ENCODE results near the gene PTX4.
A peak's percentile ranks its signal among the peaks of the same experiment; 100 is the strongest.

The PTX4 gene

GRCh38 chr16:1488619-1489018 is at the start of gene PTX4:
Gene PTX4 (minus strand): TSS chr16:1488944. CDS start chr16:1488909, 35 bp downstream.
- no peak for DNase-seq

- DNase-seq = no peak
Observed at GRCh38 chr16:1537763-1538289, 49.1 kb upstream of the PTX4 start.

GRCh38 chr16:1537138-1537577 is 48.4 kb upstream of the PTX4 start:
- no peak for DNase-seq

GRCh38 chr16:1536601-1537000 is 47.9 kb upstream of the PTX4 start:
- no peak for DNase-seq

GRCh38 chr16:1535391-1536291 is 46.9 kb upstream of the PTX4 start:
- no peak for DNase-seq

- DNase-seq = peak; percentile 56
Observed at GRCh38 chr16:1534021-1535020, 45.6 kb upstream of the PTX4 start.

- DNase-seq = peak; percentile 84
Observed at GRCh38 chr16:1533443-1533951, 44.8 kb upstream of the PTX4 start, which contains the start of gene TMEM204. Gene TMEM204 (plus strand): TSS chr16:1533666. CDS start chr16:1534276, 610 bp downstream.

GRCh38 chr16:1532771-1533170 is 44.0 kb upstream of the PTX4 start:
- no peak for DNase-seq

GRCh38 chr16:1532081-1532760 is 43.5 kb upstream of the PTX4 start:
- DNase-seq = peak; percentile 21

GRCh38 chr16:1531638-1531910 is 42.8 kb upstream of the PTX4 start:
- DNase-seq = no peak

- DNase-seq = peak; percentile 86
Observed at GRCh38 chr16:1530883-1531637, 42.3 kb upstream of the PTX4 start.

GRCh38 chr16:1530349-1530882 is 41.7 kb upstream of the PTX4 start:
- DNase-seq = no peak

GRCh38 chr16:1528921-1529537 is 40.3 kb upstream of the PTX4 start:
- DNase-seq = no peak

GRCh38 chr16:1527836-1528811 is 39.4 kb upstream of the PTX4 start:
- peak; percentile 38 for DNase-seq

GRCh38 chr16:1526608-1527555 is 38.1 kb upstream of the PTX4 start:
- no peak for DNase-seq

- DNase-seq = no peak
Observed at GRCh38 chr16:1525871-1526607, 37.3 kb upstream of the PTX4 start.

- DNase-seq = no peak
Observed at GRCh38 chr16:1524366-1524765, 35.6 kb upstream of the PTX4 start.
